HepG2 (cell line): ENCODE data around the gene EVI5. TPM values are rescaled to one million over a fixed set of nuclear protein-coding genes. Genes with fewer than 3 reads are reported as not detected.

Experiments used
- ZNF709 ChIP-seq: sonication (generic); formaldehyde crosslinking; IDR thresholded peaks from 2 replicates; pipeline ENCODE4 v1.5.0; 2020; ENCODE audit warnings: mild to moderate bottlenecking, missing genetic modification reagents
- polyA plus RNA-seq, 8 experiments: library from polyadenylated mRNA; depleted of rRNA in 3 of 8; stranded (reverse) in 7 of 8; unstranded in 1 of 8; fragments of >200 nt; fragmentation: Illumina TruSeq in 4 of 8; extraction: Trizol in 4 of 8; gene quantifications; 2 replicates each; pipeline versions ENCODE4 v1.2.1 to v1.2.3, GENCODE V29; 2011 to 2016; ENCODE audit warnings: low read depth in 4 of 8, missing spikeins in 1 of 8, mixed read lengths in 1 of 8; ENCODE audit not compliant: insufficient read depth in 1 of 8
- total RNA-seq, 5 experiments: library from RNA; depleted of rRNA; stranded (reverse); fragments of >200 nt; fragmentation: Illumina TruSeq; extraction: Trizol; gene quantifications; 2 replicates each; pipeline ENCODE4 v1.2.3, GENCODE V29; 2016; ENCODE audit warnings: low read depth in 1 of 5
- TF ChIP-seq, protein P1 (sequence below): sonication (generic); formaldehyde crosslinking; IDR thresholded peaks from 2 replicates; pipeline ENCODE4 v1.5.0; 2020; ENCODE audit warnings: mild to moderate bottlenecking, missing genetic modification reagents, borderline replicate concordance
- TF ChIP-seq, protein P2 (sequence below): fragments of 450-650 bp; IDR thresholded peaks from 2 replicates; pipeline ENCODE4 v1.6.1; 2017; ENCODE audit warnings: mild to moderate bottlenecking

EVI5 gene
- total and polyA plus RNA-seq, 2 of the 13 experiments (the other 11 are each of a cell fraction or from before 2014, with no cell fraction given): 4.0 to 12.6 TPM

DNA sequence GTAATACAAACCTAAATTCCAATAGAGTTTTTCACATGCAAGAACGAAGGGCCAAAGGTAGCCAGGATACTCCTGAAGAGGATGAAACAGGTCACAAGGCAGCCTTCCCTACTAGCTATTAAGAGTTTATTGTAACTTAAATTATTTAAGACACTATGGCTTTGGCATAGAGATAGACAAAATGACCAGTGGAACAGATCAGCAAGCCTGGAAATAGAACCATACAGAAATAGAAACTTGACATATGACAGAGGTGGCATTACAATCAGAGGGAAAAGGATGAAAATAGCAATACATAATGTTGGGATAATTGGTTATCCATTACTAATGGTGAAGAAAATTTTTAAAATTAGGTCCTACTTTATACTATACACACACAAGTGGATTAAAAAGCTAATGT is 314.7 kb downstream of the EVI5 start (continued):
- TF ChIP-seq ZNF709 (CRISPR knock-in tag): no peak
- TF ChIP-seq, protein P1, sequence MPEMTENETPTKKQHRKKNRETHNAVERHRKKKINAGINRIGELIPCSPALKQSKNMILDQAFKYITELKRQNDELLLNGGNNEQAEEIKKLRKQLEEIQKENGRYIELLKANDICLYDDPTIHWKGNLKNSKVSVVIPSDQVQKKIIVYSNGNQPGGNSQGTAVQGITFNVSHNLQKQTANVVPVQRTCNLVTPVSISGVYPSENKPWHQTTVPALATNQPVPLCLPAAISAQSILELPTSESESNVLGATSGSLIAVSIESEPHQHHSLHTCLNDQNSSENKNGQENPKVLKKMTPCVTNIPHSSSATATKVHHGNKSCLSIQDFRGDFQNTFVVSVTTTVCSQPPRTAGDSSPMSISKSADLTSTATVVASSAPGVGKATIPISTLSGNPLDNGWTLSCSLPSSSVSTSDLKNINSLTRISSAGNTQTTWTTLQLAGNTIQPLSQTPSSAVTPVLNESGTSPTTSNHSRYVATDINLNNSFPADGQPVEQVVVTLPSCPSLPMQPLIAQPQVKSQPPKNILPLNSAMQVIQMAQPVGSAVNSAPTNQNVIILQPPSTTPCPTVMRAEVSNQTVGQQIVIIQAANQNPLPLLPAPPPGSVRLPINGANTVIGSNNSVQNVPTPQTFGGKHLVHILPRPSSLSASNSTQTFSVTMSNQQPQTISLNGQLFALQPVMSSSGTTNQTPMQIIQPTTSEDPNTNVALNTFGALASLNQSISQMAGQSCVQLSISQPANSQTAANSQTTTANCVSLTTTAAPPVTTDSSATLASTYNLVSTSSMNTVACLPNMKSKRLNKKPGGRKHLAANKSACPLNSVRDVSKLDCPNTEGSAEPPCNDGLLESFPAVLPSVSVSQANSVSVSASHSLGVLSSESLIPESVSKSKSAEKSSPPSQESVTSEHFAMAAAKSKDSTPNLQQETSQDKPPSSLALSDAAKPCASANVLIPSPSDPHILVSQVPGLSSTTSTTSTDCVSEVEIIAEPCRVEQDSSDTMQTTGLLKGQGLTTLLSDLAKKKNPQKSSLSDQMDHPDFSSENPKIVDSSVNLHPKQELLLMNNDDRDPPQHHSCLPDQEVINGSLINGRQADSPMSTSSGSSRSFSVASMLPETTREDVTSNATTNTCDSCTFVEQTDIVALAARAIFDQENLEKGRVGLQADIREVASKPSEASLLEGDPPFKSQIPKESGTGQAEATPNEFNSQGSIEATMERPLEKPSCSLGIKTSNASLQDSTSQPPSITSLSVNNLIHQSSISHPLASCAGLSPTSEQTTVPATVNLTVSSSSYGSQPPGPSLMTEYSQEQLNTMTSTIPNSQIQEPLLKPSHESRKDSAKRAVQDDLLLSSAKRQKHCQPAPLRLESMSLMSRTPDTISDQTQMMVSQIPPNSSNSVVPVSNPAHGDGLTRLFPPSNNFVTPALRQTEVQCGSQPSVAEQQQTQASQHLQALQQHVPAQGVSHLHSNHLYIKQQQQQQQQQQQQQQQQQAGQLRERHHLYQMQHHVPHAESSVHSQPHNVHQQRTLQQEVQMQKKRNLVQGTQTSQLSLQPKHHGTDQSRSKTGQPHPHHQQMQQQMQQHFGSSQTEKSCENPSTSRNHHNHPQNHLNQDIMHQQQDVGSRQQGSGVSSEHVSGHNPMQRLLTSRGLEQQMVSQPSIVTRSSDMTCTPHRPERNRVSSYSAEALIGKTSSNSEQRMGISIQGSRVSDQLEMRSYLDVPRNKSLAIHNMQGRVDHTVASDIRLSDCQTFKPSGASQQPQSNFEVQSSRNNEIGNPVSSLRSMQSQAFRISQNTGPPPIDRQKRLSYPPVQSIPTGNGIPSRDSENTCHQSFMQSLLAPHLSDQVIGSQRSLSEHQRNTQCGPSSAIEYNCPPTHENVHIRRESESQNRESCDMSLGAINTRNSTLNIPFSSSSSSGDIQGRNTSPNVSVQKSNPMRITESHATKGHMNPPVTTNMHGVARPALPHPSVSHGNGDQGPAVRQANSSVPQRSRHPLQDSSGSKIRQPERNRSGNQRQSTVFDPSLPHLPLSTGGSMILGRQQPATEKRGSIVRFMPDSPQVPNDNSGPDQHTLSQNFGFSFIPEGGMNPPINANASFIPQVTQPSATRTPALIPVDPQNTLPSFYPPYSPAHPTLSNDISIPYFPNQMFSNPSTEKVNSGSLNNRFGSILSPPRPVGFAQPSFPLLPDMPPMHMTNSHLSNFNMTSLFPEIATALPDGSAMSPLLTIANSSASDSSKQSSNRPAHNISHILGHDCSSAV (CRISPR knock-in tag): no peak
- TF ChIP-seq, protein P2, sequence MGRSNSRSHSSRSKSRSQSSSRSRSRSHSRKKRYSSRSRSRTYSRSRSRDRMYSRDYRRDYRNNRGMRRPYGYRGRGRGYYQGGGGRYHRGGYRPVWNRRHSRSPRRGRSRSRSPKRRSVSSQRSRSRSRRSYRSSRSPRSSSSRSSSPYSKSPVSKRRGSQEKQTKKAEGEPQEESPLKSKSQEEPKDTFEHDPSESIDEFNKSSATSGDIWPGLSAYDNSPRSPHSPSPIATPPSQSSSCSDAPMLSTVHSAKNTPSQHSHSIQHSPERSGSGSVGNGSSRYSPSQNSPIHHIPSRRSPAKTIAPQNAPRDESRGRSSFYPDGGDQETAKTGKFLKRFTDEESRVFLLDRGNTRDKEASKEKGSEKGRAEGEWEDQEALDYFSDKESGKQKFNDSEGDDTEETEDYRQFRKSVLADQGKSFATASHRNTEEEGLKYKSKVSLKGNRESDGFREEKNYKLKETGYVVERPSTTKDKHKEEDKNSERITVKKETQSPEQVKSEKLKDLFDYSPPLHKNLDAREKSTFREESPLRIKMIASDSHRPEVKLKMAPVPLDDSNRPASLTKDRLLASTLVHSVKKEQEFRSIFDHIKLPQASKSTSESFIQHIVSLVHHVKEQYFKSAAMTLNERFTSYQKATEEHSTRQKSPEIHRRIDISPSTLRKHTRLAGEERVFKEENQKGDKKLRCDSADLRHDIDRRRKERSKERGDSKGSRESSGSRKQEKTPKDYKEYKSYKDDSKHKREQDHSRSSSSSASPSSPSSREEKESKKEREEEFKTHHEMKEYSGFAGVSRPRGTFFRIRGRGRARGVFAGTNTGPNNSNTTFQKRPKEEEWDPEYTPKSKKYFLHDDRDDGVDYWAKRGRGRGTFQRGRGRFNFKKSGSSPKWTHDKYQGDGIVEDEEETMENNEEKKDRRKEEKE: no peak
